Measurements from ENCODE around the gene G2E3.
A peak's percentile ranks its signal among the peaks of the same experiment; 100 is the strongest.

GRCh38 chr14:30621940-30622830 lies 63.2 kb downstream of the G2E3 start, which contains the start of gene SCFD1:
- TF ChIP-seq POLR2AphosphoS5 (IDR thresholded peaks at IDR 0.05; ENCODE audit: low read depth, low read length): peak; percentile 93
- peak; percentile 97 for TF ChIP-seq TAF1 (IDR thresholded peaks at IDR 0.05; ENCODE audit: low read depth, low read length)
- peak; percentile 93 for TF ChIP-seq POLR2A (IDR thresholded peaks at IDR 0.05; ENCODE audit: low read depth, low read length)
- no peak for TF ChIP-seq SPI1 (IDR thresholded peaks at IDR 0.05; ENCODE audit: low read depth, low read length)
